Activated CD4-positive, alpha-beta T cell treated with anti-CD3 and anti-CD28 coated beads, Interleukin-2, Interleukin-6, amounts not matched to agents 100 ng/mL and 50 ng/mL, durations not matched to agents 16 hours and 8 hours (primary cell): ENCODE measurements around the gene LDLRAD4.
"Not testable (repeated sequence)": the region's sequence is repeated elsewhere in the genome, so short reads cannot be mapped to it uniquely, and the experiment has no call there.

ENCODE experiments used
- DNase-seq: peaks from one replicate; pipeline ENCODE4 v3.0.0-alpha.2; 2020

The LDLRAD4 gene

GRCh38 chr18:13481331-13481730 lies 262.8 kb downstream of the LDLRAD4 start:
- no peak for DNase-seq

- DNase-seq: no peak
Observed at GRCh38 chr18:13481820-13482617, 263.5 kb downstream of the LDLRAD4 start.

- no peak for DNase-seq
Observed at GRCh38 chr18:13482618-13482945, 264.0 kb downstream of the LDLRAD4 start.

GRCh38 chr18:13483316-13484270 lies 265.0 kb downstream of the LDLRAD4 start:
- no peak for DNase-seq

- DNase-seq: no peak
Observed at GRCh38 chr18:13485182-13485581, 266.6 kb downstream of the LDLRAD4 start.

GRCh38 chr18:13485604-13486003 lies 267.0 kb downstream of the LDLRAD4 start:
- DNase-seq: no peak

GRCh38 chr18:13486284-13486683 lies 267.7 kb downstream of the LDLRAD4 start:
- no peak for DNase-seq

- DNase-seq: no peak
Observed at GRCh38 chr18:13486686-13487085, 268.1 kb downstream of the LDLRAD4 start.

- no peak for DNase-seq
Observed at GRCh38 chr18:13487237-13487636, 268.7 kb downstream of the LDLRAD4 start.

- DNase-seq: no peak
Observed at GRCh38 chr18:13488281-13488929, 269.8 kb downstream of the LDLRAD4 start.

- not testable (repeated sequence) for DNase-seq
Observed at GRCh38 chr18:13489303-13489702, 270.7 kb downstream of the LDLRAD4 start.

- no peak for DNase-seq
Observed at GRCh38 chr18:13491138-13491537, 272.6 kb downstream of the LDLRAD4 start.

- DNase-seq: no peak
Observed at GRCh38 chr18:13492314-13492713, 273.8 kb downstream of the LDLRAD4 start.

GRCh38 chr18:13493079-13493478 lies 274.5 kb downstream of the LDLRAD4 start:
- DNase-seq: no peak

- no peak for DNase-seq
Observed at GRCh38 chr18:13493725-13494124, 275.2 kb downstream of the LDLRAD4 start.

- no peak for DNase-seq
Observed at GRCh38 chr18:13494871-13495445, 276.4 kb downstream of the LDLRAD4 start.

- no peak for DNase-seq
Observed at GRCh38 chr18:13495961-13496360, 277.4 kb downstream of the LDLRAD4 start.

GRCh38 chr18:13496691-13497281 lies 278.2 kb downstream of the LDLRAD4 start:
- DNase-seq: no peak

GRCh38 chr18:13499803-13500202 lies 281.2 kb downstream of the LDLRAD4 start:
- no peak for DNase-seq

- peak; percentile 34 for DNase-seq
Observed at GRCh38 chr18:13500227-13500865, 281.8 kb downstream of the LDLRAD4 start.

GRCh38 chr18:13500869-13501542 lies 282.4 kb downstream of the LDLRAD4 start:
- no peak for DNase-seq

GRCh38 chr18:13501543-13501887 lies 283.0 kb downstream of the LDLRAD4 start:
- no peak for DNase-seq
